A673 (cell line): ENCODE results near the gene MMP24. TPM values are rescaled to one million over a fixed set of nuclear protein-coding genes. Genes with fewer than 3 reads are reported as not detected.

Source experiments
- BruUV-seq: library from RNA; stranded (reverse); fragments of 400-500 nt; replicated peaks from 2 replicates; lab custom pipeline; 2021; lab: Mats Ljungman, UMichigan
- CTCF ChIA-PET: fragments of 300-600 bp; sonication (Branson Sonifier 250); formaldehyde crosslinking; loops from one replicate; lab custom pipeline; 2022; ENCODE audit warnings: antibody characterized with exemption; lab: Charles Lee
- POLR2A ChIA-PET: fragments of 300-600 bp; sonication (Branson Sonifier 250); formaldehyde crosslinking; loops from one replicate; lab custom pipeline; 2022; ENCODE audit warnings: antibody characterized with exemption; ENCODE audit not compliant: low non-redundant PET; lab: Charles Lee
- DNase-seq: peaks from one replicate; pipeline ENCODE4 v3.0.0-alpha.2; 2015; ENCODE audit warnings: low spot score
- H3K27ac ChIP-seq: fragments of 200-600 bp; sonication (generic); 2 replicates; pipeline ENCODE4 v1.5.1; 2016; ENCODE audit warnings: mixed run types, low read depth, mild to moderate bottlenecking, mixed read lengths, antibody characterized with exemption, low read length; ENCODE audit not compliant: poor library complexity, severe bottlenecking
- H3K27me3 ChIP-seq: fragments of 200-600 bp; sonication (generic); replicated peaks from 2 replicates; pipeline ENCODE4 v1.6.1; 2017; ENCODE audit warnings: mixed run types, low read depth, mild to moderate bottlenecking, mixed read lengths, antibody characterized with exemption, low read length; ENCODE audit not compliant: insufficient read depth, poor library complexity
- H3K36me3 ChIP-seq: fragments of 200-600 bp; sonication (generic); 2 replicates; pipeline ENCODE4 v1.6.1; 2016; ENCODE audit warnings: mixed run types, mild to moderate bottlenecking, mixed read lengths, antibody characterized with exemption, low read length; ENCODE audit not compliant: insufficient read depth, poor library complexity, severe bottlenecking
- H3K4me1 ChIP-seq: fragments of 200-600 bp; sonication (generic); 2 replicates; pipeline ENCODE4 v1.6.1; 2017; ENCODE audit warnings: mixed run types, mild to moderate bottlenecking, mixed read lengths, antibody characterized with exemption, low read length; ENCODE audit not compliant: insufficient read depth, poor library complexity, severe bottlenecking
- H3K4me3 ChIP-seq: fragments of 200-600 bp; sonication (generic); 2 replicates; pipeline ENCODE4 v1.5.1; 2016; ENCODE audit warnings: low read depth, mixed run types, mild to moderate bottlenecking, mixed read lengths, low read length; ENCODE audit not compliant: poor library complexity, severe bottlenecking
- H3K9me3 ChIP-seq: fragments of 200-600 bp; sonication (generic); 2 replicates; pipeline ENCODE4 v1.6.1; 2016; ENCODE audit warnings: mixed run types, low read depth, mild to moderate bottlenecking, mixed read lengths, antibody characterized with exemption, low read length; ENCODE audit not compliant: poor library complexity, severe bottlenecking
- CTCF ChIP-seq: fragments of 300-800, 200-600 bp; sonication (generic); conservative IDR thresholded peaks from 2 replicates; pipeline ENCODE4 v1.5.1; 2017; ENCODE audit warnings: low read depth, mild to moderate bottlenecking, antibody characterized with exemption, low read length, moderate library complexity, mixed read lengths
- EZH2 ChIP-seq: fragments of 200-600 bp; sonication (generic); IDR thresholded peaks from 2 replicates; pipeline ENCODE4 v1.6.1; 2017; ENCODE audit warnings: borderline replicate concordance, low read depth, mild to moderate bottlenecking, mixed read lengths, antibody characterized with exemption, low read length; ENCODE audit not compliant: poor library complexity, severe bottlenecking
- intact Hi-C: fragments of 100-400 bp; cut with micrococcal nuclease; formaldehyde crosslinking; loops from one replicate; pipeline ENCODE4 v1.10.0; 2022; ENCODE audit not compliant: unreplicated experiment
- total RNA-seq: library from RNA; stranded (reverse); gene quantifications from 2 replicates; pipeline ENCODE4 v1.2.3, GENCODE V29; 2021

MMP24 gene
- total RNA-seq, 1 experiment from 2014 or later = 0.11 TPM

GRCh38 chr20:35276408-35276807 is 49.9 kb downstream of the MMP24 start:
- Histone ChIP-seq H3K27ac (peak overlapping the region; percentile 87), H3K4me1 (peaks cover 6% of the 10 kb centered on the region), H3K4me3 (peak overlapping the region; percentile 75), H3K9me3 (no peaks in the 10 kb centered on the region), H3K27me3 (no peaks in the 10 kb centered on the region), H3K36me3 (peaks cover 27% of the 10 kb centered on the region)
- TF ChIP-seq CTCF (no peak), EZH2 (no peak)
- no peak for DNase-seq
- TSS peak; percentile 12 for BruUV-seq
- intact Hi-C loops = no loop called here
- POLR2A ChIA-PET = no interaction called here
- CTCF ChIA-PET = interaction anchor here (0.6 kb wide), 1 partner anchor 60 kb away, joined by 3 read pairs; no protein-coding TSS in a partner anchor

GRCh38 chr20:35277127-35277526 is 50.6 kb downstream of the MMP24 start:
- peak overlapping the region; percentile 75 for H3K4me3 ChIP-seq
- ChIA-PET CTCF (no interaction called here), POLR2A (no interaction called here)
- TF ChIP-seq CTCF (no peak), EZH2 (no peak)
- no peak for DNase-seq
- intact Hi-C loops = no loop called here
- H3K9me3 ChIP-seq = no peaks in the 10 kb centered on the region
- no peaks in the 10 kb centered on the region for H3K27me3 ChIP-seq
- BruUV-seq = no TSS peak
- H3K27ac ChIP-seq = peak overlapping the region; percentile 87
- H3K4me1 ChIP-seq = peaks cover 6% of the 10 kb centered on the region
- H3K36me3 ChIP-seq = peaks cover 27% of the 10 kb centered on the region

- peak within 1 kb of the TSS; percentile 87 for H3K27ac ChIP-seq
- peak; percentile 94 for DNase-seq
- no TSS peak for BruUV-seq
- no peaks in the 10 kb centered on the region for H3K9me3 ChIP-seq
- CTCF ChIA-PET = interaction anchor here (0.6 kb wide), 1 partner anchor 12 kb away, joined by 10 read pairs; no protein-coding TSS in a partner anchor
- TF ChIP-seq CTCF (0 out of 2 replicates have a peak, but pooled peaks have one; percentile 23), EZH2 (no peak)
- H3K36me3 ChIP-seq = peaks cover 34% of the 10 kb centered on the region
- POLR2A ChIA-PET = interaction anchor here (0.6 kb wide), 2 partner anchors 20 to 21 kb away, joined by 3 read pairs; no protein-coding TSS in a partner anchor
- intact Hi-C loops = no loop called here
- no peaks in the 10 kb centered on the region for H3K27me3 ChIP-seq
- peak within 1 kb of the TSS; percentile 75 for H3K4me3 ChIP-seq
- H3K4me1 ChIP-seq = peaks cover 6% of the 10 kb centered on the region
Measured at GRCh38 chr20:35277531-35278395, 51.3 kb downstream of the MMP24 start, which contains the start of gene MMP24OS. MMP24OS (minus strand) TSS chr20:35278122; CDS start chr20:35277929, 193 bp downstream.
